K562 (cell line): ENCODE results near the gene ZNF544. TPM values are rescaled to one million over a fixed set of nuclear protein-coding genes. Genes with fewer than 3 reads are reported as not detected.

Source experiments
- ATF7 ChIP-seq: fragments of 450-650 bp; IDR thresholded peaks from 2 replicates; pipeline ENCODE4 v1.7.1; 2014; ENCODE audit warnings: mild to moderate bottlenecking, moderate library complexity
- BRF1 ChIP-seq: IDR thresholded peaks from 3 replicates; pipeline ENCODE4 v1.6.1; 2011; ENCODE audit warnings: borderline replicate concordance, mild to moderate bottlenecking; ENCODE audit not compliant: insufficient read length; ENCODE audit errors: extremely low read depth
- CBX8 ChIP-seq: fragments of 200-600 bp; sonication (generic); IDR thresholded peaks from 2 replicates; pipeline ENCODE4 v1.6.1; 2012; ENCODE audit warnings: borderline replicate concordance, mixed run types, low read depth, mild to moderate bottlenecking, moderate library complexity, mixed read lengths, low read length, control low read depth, inconsistent platforms; ENCODE audit not compliant: poor library complexity, severe bottlenecking; ENCODE audit errors: extremely low read depth
- ETV6 ChIP-seq, 3 experiments: fragments of 150-350 bp in 1 of 3; sonication (generic) in 1 of 3; formaldehyde crosslinking in 1 of 3; IDR thresholded peaks; 2 replicates each; pipeline versions ENCODE4 v1.6.1 to v1.8.0; 2014 to 2022; ENCODE audit warnings: borderline replicate concordance in 2 of 3, low read depth in 2 of 3, antibody characterized with exemption in 1 of 3, low read length in 1 of 3, mild to moderate bottlenecking in 1 of 3, missing genetic modification reagents in 1 of 3
- LCOR ChIP-seq: sonication (generic); formaldehyde crosslinking; IDR thresholded peaks from 2 replicates; pipeline ENCODE4 v1.8.0; 2022; ENCODE audit warnings: mild to moderate bottlenecking, missing genetic modification reagents
- NEUROD1 ChIP-seq: fragments of 150-350 bp; IDR thresholded peaks from 2 replicates; pipeline ENCODE4 v1.6.1; 2014; ENCODE audit warnings: borderline replicate concordance, low read length, low read depth; ENCODE audit not compliant: partially characterized antibody
- ZNF384 ChIP-seq: IDR thresholded peaks from 2 replicates; pipeline ENCODE4 v1.6.1; 2012; ENCODE audit warnings: low read depth, low read length, improper control_type of control experiment
- ZNF507 ChIP-seq: conservative IDR thresholded peaks from 2 replicates; pipeline ENCODE4 v1.6.1; 2017; ENCODE audit warnings: missing genetic modification characterization, missing compliant biosample characterization
- ZNF668 ChIP-seq: fragments of 250-450 bp; sonication (Bioruptor Pico); IDR thresholded peaks from 2 replicates; pipeline ENCODE4 v1.8.0; 2022; ENCODE audit warnings: mild to moderate bottlenecking, inconsistent platforms
- ZNF764 ChIP-seq: fragments of 250-450 bp; sonication (Bioruptor Pico); IDR thresholded peaks from 2 replicates; pipeline ENCODE4 v1.4.0; 2020; ENCODE audit warnings: low read depth, mild to moderate bottlenecking, moderate library complexity
- polyA plus RNA-seq, 8 experiments: library from polyadenylated mRNA; depleted of rRNA in 4 of 8; stranded (reverse) in 5 of 8; unstranded in 3 of 8; fragments of >200 nt; fragmentation: Nextera tagmentation in 2 of 8; fragmentation: Illumina TruSeq in 1 of 8; extraction: Ambion mirVana in 2 of 8; extraction: Trizol in 1 of 8; gene quantifications; 2 replicates each; pipeline versions ENCODE4 v1.2.1 to v1.2.3, GENCODE V29; 2011 to 2014; ENCODE audit warnings: inconsistent platforms in 1 of 8, missing spikeins in 1 of 8
- total RNA-seq, 7 experiments: library from RNA; depleted of rRNA in 6 of 7; stranded (reverse); fragments of >200 nt in 6 of 7; fragmentation: Illumina TruSeq in 2 of 7; extraction: Trizol in 2 of 7; gene quantifications; 2 replicates each; pipeline versions ENCODE4 v1.2.1 to v1.2.3, GENCODE V29; 2011 to 2021; ENCODE audit warnings: low replicate concordance in 1 of 7
- TF ChIP-seq, protein P1 (sequence below): fragments of 450-650 bp; IDR thresholded peaks from 2 replicates; pipeline ENCODE4 v1.6.1; 2016; ENCODE audit warnings: missing biosample characterization, missing genetic modification characterization
- TF ChIP-seq, protein P2 (sequence below): fragments of 450-650 bp; formaldehyde crosslinking; IDR thresholded peaks from 2 replicates; pipeline ENCODE4 v1.4.0; 2020; ENCODE audit warnings: mild to moderate bottlenecking, moderate library complexity
- TF ChIP-seq, protein P3 (sequence below): fragments of 200-800 bp; sonication (Bioruptor generic); IDR thresholded peaks from 2 replicates; pipeline ENCODE4 v1.6.1; 2017; ENCODE audit warnings: missing genetic modification characterization, missing compliant biosample characterization
- TF ChIP-seq, protein P4 (sequence below): fragments of 250-450 bp; sonication (Bioruptor Pico); IDR thresholded peaks from 2 replicates; pipeline ENCODE4 v1.6.1; 2021; ENCODE audit warnings: mild to moderate bottlenecking
- TF ChIP-seq, protein P5 (sequence below): fragments of 200-800 bp; sonication (Bioruptor generic); IDR thresholded peaks from 2 replicates; pipeline ENCODE4 v1.6.1; 2016; ENCODE audit warnings: missing genetic modification characterization, missing compliant biosample characterization

The ZNF544 gene
- total and polyA plus RNA-seq, 9 of the 15 experiments (the other 6 are each of a cell fraction or from before 2014, with no cell fraction given): 23.6 to 59.0 (median 41.4) TPM

DNA sequence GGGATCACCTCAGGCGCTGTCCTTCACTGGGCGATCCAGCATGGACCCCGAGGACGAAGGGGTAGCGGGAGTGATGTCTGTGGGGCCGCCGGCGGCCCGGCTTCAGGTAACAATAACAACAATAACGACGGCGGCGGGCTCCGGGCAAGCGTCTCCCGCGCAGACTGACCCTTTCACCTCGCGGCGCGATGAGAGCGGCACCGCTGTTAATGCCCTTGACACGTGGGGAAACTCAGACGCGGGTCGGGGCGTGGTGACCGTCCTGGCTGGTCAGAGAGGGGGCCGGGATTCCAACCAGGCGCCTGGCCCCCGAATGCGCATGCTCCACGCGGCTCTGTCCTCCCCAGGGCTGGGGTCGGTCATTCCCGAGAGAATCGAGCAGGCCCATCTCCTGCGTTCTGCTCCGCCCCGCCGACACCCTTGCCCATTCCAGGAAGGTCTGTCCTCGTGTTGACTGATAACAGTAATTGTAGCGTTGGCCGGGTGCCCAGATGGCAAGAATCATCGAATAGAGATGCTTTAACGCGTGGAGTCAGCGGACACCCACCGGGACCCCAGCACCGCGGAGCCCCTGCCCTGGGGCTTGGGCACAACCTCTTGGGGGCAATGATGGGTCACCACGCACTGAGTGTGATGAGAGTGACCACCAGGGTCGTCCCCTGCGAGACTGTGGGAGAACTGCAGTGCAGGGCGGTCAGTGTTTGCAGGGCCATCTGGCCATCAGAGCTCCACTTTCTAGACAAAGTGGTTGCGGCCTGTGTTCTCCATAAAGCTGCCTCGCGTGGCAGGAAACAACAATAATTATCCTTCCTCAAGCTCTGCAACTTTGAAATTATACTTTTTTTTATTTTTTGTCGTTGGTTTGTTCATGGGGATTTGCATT lies 50.6 kb downstream of the ZNF544 start (continued):
- TF ChIP-seq, protein P1, sequence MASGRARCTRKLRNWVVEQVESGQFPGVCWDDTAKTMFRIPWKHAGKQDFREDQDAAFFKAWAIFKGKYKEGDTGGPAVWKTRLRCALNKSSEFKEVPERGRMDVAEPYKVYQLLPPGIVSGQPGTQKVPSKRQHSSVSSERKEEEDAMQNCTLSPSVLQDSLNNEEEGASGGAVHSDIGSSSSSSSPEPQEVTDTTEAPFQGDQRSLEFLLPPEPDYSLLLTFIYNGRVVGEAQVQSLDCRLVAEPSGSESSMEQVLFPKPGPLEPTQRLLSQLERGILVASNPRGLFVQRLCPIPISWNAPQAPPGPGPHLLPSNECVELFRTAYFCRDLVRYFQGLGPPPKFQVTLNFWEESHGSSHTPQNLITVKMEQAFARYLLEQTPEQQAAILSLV: no peak
- TF ChIP-seq NEUROD1 (no peak), ZNF507 (tag) (no peak), LCOR (CRISPR knock-in tag) (peak; percentile 66), BRF1 (no peak), ETV6 (IDR thresholded peaks at IDR 0.05; ENCODE audit: borderline replicate concordance in 1 of 2, low read depth in 2 of 2, low read length in 1 of 2) (no peak), ETV6 (CRISPR knock-in tag; IDR thresholded peaks at IDR 0.05; ENCODE audit: borderline replicate concordance) (no peak), ATF7 (no peak; the same call in 1 of the 2 replicates), ZNF668 (0 out of 2 replicates have a peak, but pooled peaks have one; percentile 64), ZNF764 (CRISPR knock-in tag) (no peak), CBX8 (no peak), ZNF384 (no peak)
- TF ChIP-seq, protein P2, sequence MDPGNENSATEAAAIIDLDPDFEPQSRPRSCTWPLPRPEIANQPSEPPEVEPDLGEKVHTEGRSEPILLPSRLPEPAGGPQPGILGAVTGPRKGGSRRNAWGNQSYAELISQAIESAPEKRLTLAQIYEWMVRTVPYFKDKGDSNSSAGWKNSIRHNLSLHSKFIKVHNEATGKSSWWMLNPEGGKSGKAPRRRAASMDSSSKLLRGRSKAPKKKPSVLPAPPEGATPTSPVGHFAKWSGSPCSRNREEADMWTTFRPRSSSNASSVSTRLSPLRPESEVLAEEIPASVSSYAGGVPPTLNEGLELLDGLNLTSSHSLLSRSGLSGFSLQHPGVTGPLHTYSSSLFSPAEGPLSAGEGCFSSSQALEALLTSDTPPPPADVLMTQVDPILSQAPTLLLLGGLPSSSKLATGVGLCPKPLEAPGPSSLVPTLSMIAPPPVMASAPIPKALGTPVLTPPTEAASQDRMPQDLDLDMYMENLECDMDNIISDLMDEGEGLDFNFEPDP (CRISPR knock-in tag): no peak
- TF ChIP-seq, protein P3, sequence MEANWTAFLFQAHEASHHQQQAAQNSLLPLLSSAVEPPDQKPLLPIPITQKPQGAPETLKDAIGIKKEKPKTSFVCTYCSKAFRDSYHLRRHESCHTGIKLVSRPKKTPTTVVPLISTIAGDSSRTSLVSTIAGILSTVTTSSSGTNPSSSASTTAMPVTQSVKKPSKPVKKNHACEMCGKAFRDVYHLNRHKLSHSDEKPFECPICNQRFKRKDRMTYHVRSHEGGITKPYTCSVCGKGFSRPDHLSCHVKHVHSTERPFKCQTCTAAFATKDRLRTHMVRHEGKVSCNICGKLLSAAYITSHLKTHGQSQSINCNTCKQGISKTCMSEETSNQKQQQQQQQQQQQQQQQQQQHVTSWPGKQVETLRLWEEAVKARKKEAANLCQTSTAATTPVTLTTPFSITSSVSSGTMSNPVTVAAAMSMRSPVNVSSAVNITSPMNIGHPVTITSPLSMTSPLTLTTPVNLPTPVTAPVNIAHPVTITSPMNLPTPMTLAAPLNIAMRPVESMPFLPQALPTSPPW (CRISPR knock-in tag): no peak
- TF ChIP-seq, protein P4, sequence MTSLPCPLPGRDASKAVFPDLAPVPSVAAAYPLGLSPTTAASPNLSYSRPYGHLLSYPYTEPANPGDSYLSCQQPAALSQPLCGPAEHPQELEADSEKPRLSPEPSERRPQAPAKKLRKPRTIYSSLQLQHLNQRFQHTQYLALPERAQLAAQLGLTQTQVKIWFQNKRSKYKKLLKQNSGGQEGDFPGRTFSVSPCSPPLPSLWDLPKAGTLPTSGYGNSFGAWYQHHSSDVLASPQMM: no peak
- TF ChIP-seq, protein P5, sequence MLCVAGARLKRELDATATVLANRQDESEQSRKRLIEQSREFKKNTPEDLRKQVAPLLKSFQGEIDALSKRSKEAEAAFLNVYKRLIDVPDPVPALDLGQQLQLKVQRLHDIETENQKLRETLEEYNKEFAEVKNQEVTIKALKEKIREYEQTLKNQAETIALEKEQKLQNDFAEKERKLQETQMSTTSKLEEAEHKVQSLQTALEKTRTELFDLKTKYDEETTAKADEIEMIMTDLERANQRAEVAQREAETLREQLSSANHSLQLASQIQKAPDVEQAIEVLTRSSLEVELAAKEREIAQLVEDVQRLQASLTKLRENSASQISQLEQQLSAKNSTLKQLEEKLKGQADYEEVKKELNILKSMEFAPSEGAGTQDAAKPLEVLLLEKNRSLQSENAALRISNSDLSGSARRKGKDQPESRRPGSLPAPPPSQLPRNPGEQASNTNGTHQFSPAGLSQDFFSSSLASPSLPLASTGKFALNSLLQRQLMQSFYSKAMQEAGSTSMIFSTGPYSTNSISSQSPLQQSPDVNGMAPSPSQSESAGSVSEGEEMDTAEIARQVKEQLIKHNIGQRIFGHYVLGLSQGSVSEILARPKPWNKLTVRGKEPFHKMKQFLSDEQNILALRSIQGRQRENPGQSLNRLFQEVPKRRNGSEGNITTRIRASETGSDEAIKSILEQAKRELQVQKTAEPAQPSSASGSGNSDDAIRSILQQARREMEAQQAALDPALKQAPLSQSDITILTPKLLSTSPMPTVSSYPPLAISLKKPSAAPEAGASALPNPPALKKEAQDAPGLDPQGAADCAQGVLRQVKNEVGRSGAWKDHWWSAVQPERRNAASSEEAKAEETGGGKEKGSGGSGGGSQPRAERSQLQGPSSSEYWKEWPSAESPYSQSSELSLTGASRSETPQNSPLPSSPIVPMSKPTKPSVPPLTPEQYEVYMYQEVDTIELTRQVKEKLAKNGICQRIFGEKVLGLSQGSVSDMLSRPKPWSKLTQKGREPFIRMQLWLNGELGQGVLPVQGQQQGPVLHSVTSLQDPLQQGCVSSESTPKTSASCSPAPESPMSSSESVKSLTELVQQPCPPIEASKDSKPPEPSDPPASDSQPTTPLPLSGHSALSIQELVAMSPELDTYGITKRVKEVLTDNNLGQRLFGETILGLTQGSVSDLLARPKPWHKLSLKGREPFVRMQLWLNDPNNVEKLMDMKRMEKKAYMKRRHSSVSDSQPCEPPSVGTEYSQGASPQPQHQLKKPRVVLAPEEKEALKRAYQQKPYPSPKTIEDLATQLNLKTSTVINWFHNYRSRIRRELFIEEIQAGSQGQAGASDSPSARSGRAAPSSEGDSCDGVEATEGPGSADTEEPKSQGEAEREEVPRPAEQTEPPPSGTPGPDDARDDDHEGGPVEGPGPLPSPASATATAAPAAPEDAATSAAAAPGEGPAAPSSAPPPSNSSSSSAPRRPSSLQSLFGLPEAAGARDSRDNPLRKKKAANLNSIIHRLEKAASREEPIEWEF: no peak
